CD14-positive monocyte (primary cell): ENCODE measurements around the gene GPC6. TPM values are rescaled to one million over a fixed set of nuclear protein-coding genes. Genes with fewer than 3 reads are reported as not detected.
A peak's percentile ranks its signal among the peaks of the same experiment; 100 is the strongest.

Experiments used
- DNase-seq, 3 donors: peaks; one replicate each; pipeline ENCODE4 v3.0.0-alpha.2; 2011 to 2022
- H2AFZ ChIP-seq: 2 replicates; pipeline ENCODE4 v1.6.0; 2012; ENCODE audit warnings: mild to moderate bottlenecking, low read depth, low read length, inconsistent platforms; ENCODE audit not compliant: insufficient read depth, poor library complexity, severe bottlenecking
- H3K27ac ChIP-seq, 2 donors: 1 replicate in 1 of 2; 2 replicates in 1 of 2; pipeline ENCODE4 v1.5.1; 2012 to 2013; ENCODE audit warnings: low read length in 2 of 2, control low read depth in 1 of 2, inconsistent platforms in 1 of 2, low read depth in 1 of 2, mild to moderate bottlenecking in 1 of 2
- H3K27me3 ChIP-seq, 2 donors: one replicate each; pipeline versions ENCODE4 v1.6.0 to v1.6.1; 2011 to 2013; ENCODE audit warnings: low read length in 2 of 2; ENCODE audit not compliant: control insufficient read depth in 2 of 2, insufficient read depth in 2 of 2
- H3K36me3 ChIP-seq, 2 donors: replicated peaks in 1 of 2; 1 replicate in 1 of 2; 2 replicates in 1 of 2; pipeline versions ENCODE4 v1.5.1 to v1.6.1; 2012 to 2013; ENCODE audit warnings: low read length in 2 of 2, control low read depth in 1 of 2, inconsistent platforms in 1 of 2, mild to moderate bottlenecking in 1 of 2; ENCODE audit not compliant: insufficient read depth in 2 of 2, control insufficient read depth in 1 of 2
- H3K4me1 ChIP-seq, 2 donors: 1 replicate in 1 of 2; 2 replicates in 1 of 2; pipeline versions ENCODE4 v1.5.1 to v1.6.1; 2012 to 2013; ENCODE audit warnings: low read length in 2 of 2, control low read depth in 1 of 2, inconsistent platforms in 1 of 2, mild to moderate bottlenecking in 1 of 2, moderate library complexity in 1 of 2; ENCODE audit not compliant: insufficient read depth in 2 of 2, control insufficient read depth in 1 of 2
- H3K4me2 ChIP-seq: replicated peaks from 2 replicates; pipeline ENCODE3; 2012; ENCODE audit warnings: low read length, moderate library complexity, mild to moderate bottlenecking; ENCODE audit not compliant: poor library complexity, severe bottlenecking; ENCODE audit errors: extremely low read depth
- H3K4me3 ChIP-seq, 3 experiments: fragments of 200-600 bp in 1 of 3; sonication (generic) in 1 of 3; replicated peaks in 1 of 3; 1 replicate in 2 of 3; 2 replicates in 1 of 3; pipeline ENCODE4 v1.5.1; 2011 to 2013; ENCODE audit warnings: low read length in 3 of 3, mild to moderate bottlenecking in 3 of 3, control low read depth in 2 of 3, low read depth in 2 of 3, inconsistent platforms in 1 of 3, moderate library complexity in 1 of 3
- H3K79me2 ChIP-seq: 2 replicates; pipeline ENCODE4 v1.6.0; 2012; ENCODE audit warnings: mild to moderate bottlenecking, control low read depth, inconsistent platforms, low read length, moderate library complexity; ENCODE audit not compliant: insufficient read depth
- H3K9ac ChIP-seq: 2 replicates; pipeline ENCODE4 v1.6.0; 2017; ENCODE audit warnings: low read length, mild to moderate bottlenecking; ENCODE audit not compliant: insufficient read depth, poor library complexity, severe bottlenecking
- H3K9me3 ChIP-seq, 2 donors: replicated peaks in 1 of 2; 1 replicate in 1 of 2; 2 replicates in 1 of 2; pipeline versions ENCODE4 v1.5.1 to v1.6.1; 2012 to 2013; ENCODE audit warnings: low read length in 2 of 2, control low read depth in 1 of 2; ENCODE audit not compliant: control insufficient read depth in 1 of 2, insufficient read depth in 1 of 2
- H4K20me1 ChIP-seq: 2 replicates; pipeline ENCODE4 v1.6.0; 2012; ENCODE audit warnings: mild to moderate bottlenecking, low read length, control low read depth, moderate library complexity; ENCODE audit not compliant: insufficient read depth
- H3K27ac Mint-ChIP-seq, 7 donors: one replicate each; pipeline ENCODE4 v1.8.0; 2020; ENCODE audit warnings: mild to moderate bottlenecking in 7 of 7, mixed read lengths in 7 of 7, moderate library complexity in 6 of 7, inconsistent platforms in 2 of 7
- H3K27me3 Mint-ChIP-seq, 3 donors: one replicate each; pipeline ENCODE4 v1.8.0; 2021 to 2022; ENCODE audit warnings: low read depth in 3 of 3, mild to moderate bottlenecking in 3 of 3, mixed read lengths in 3 of 3, moderate library complexity in 3 of 3, inconsistent platforms in 1 of 3
- H3K36me3 Mint-ChIP-seq, 2 donors: one replicate each; pipeline ENCODE4 v1.8.0; 2020; ENCODE audit warnings: mixed read lengths in 2 of 2, inconsistent platforms in 1 of 2, mild to moderate bottlenecking in 1 of 2
- H3K4me1 Mint-ChIP-seq: one replicate; pipeline ENCODE4 v1.8.0; 2020; ENCODE audit warnings: mild to moderate bottlenecking, mixed read lengths
- H3K4me3 Mint-ChIP-seq, 2 donors: one replicate each; pipeline ENCODE4 v1.8.0; 2020; ENCODE audit warnings: mild to moderate bottlenecking in 2 of 2, mixed read lengths in 2 of 2, moderate library complexity in 1 of 2
- H3K9me3 Mint-ChIP-seq, 7 donors: one replicate each; pipeline ENCODE4 v1.8.0; 2020 to 2022; ENCODE audit warnings: mixed read lengths in 7 of 7, mild to moderate bottlenecking in 6 of 7, moderate library complexity in 6 of 7, inconsistent platforms in 2 of 7
- CTCF ChIP-seq: fragments of 200-600 bp; IDR thresholded peaks from one replicate; pipeline ENCODE4 v1.8.0; 2022; ENCODE audit warnings: antibody characterized with exemption, mild to moderate bottlenecking
- WGBS: methylation state at CpG from one replicate; pipeline ENCODE4 v1.1.5; 2013; ENCODE audit warnings: missing lambda C conversion rate; ENCODE audit not compliant: insufficient coverage; 5-methylcytosine and 5-hydroxymethylcytosine counted together
- intact Hi-C, 2 donors: fragments of 100-400 bp; cut with micrococcal nuclease; formaldehyde crosslinking; loops; one replicate each; pipeline versions ENCODE4 v1.15.0 to v1.15.1; 2023
- polyA plus RNA-seq, 3 donors: library from polyadenylated mRNA; depleted of rRNA in 1 of 3; unstranded in 2 of 3; stranded (reverse) in 1 of 3; fragments of 300-500 nt in 2 of 3; fragments of >200 nt in 1 of 3; fragmentation: Illumina TruSeq in 2 of 3; gene quantifications; 1 replicate in 2 of 3; 2 replicates in 1 of 3; pipeline ENCODE4 v1.2.3, GENCODE V29; 2012 to 2021

Gene GPC6
- polyA plus RNA-seq, 3 donors, result not detected

GRCh38 chr13:94239135-94239534, 1012.5 kb downstream of the GPC6 start:
- WGBS, result no CpG with 5 or more reads among the region's 3 CpGs
- Mint-ChIP-seq H3K4me3 (no peak overlapping the region), H3K27ac (no peak overlapping the region), H3K27me3 (peaks cover 0 to 3% (median 1%) of the 10 kb centered on the region in 3 donors), H3K36me3 (no peaks in the 10 kb centered on the region), H3K4me1 (no peaks in the 10 kb centered on the region), H3K9me3 (peaks cover 0 to 1% (median 0%) of the 10 kb centered on the region in 7 donors)
- no peak for TF ChIP-seq CTCF
- Histone ChIP-seq H3K9ac (no peak overlapping the region), H3K27ac (no peak overlapping the region), H2AFZ (no peak overlapping the region), H3K4me3 (no peak overlapping the region), H3K4me2 (no peak overlapping the region), H3K36me3 (no peaks in the 10 kb centered on the region), H3K79me2 (no peaks in the 10 kb centered on the region), H3K27me3 (no peaks in the 10 kb centered on the region), H3K9me3 (no peaks in the 10 kb centered on the region), H3K4me1 (no peaks in the 10 kb centered on the region), H4K20me1 (no peaks in the 10 kb centered on the region)
- intact Hi-C loops, result no loop called here
- DNase-seq, result peak in 1 of 3 donors; percentile 5

- no peaks in the 10 kb centered on the region for H3K36me3 ChIP-seq
- H3K27ac ChIP-seq, result no peak overlapping the region
- H3K9me3 ChIP-seq, result peaks cover 0 to 3% of the 10 kb centered on the region in 2 donors
- TF ChIP-seq CTCF, result no peak
- no peaks in the 10 kb centered on the region for H3K36me3 Mint-ChIP-seq
- no peak overlapping the region for H3K9ac ChIP-seq
- intact Hi-C loops, result no loop called here
- H3K4me3 Mint-ChIP-seq, result no peak overlapping the region
- H3K4me1 Mint-ChIP-seq, result no peaks in the 10 kb centered on the region
- H3K9me3 Mint-ChIP-seq, result peaks cover 0 to 5% (median 0%) of the 10 kb centered on the region in 7 donors
- H3K79me2 ChIP-seq, result no peaks in the 10 kb centered on the region
- no peaks in the 10 kb centered on the region for H3K27me3 Mint-ChIP-seq
- no peak overlapping the region for H3K4me2 ChIP-seq
- no peaks in the 10 kb centered on the region for H3K27me3 ChIP-seq
- H3K4me3 ChIP-seq, result no peak overlapping the region
- no peak for DNase-seq
- no peak overlapping the region for H3K27ac Mint-ChIP-seq
- no peaks in the 10 kb centered on the region for H4K20me1 ChIP-seq
- H3K4me1 ChIP-seq, result no peaks in the 10 kb centered on the region
- no peak overlapping the region for H2AFZ ChIP-seq
Measured at GRCh38 chr13:94242554-94242953, 1015.9 kb downstream of the GPC6 start.
